NCI-H2107 treated with DMSO at 0.1 percent for 48 hours (cell line): ENCODE results near the gene ALKBH7.
"Not testable (repeated sequence)": the region's sequence is repeated elsewhere in the genome, so short reads cannot be mapped to it uniquely, and the experiment has no call there.

Source experiments
- DNase-seq: peaks from one replicate; lab custom pipeline; 2025; ENCODE audit not compliant: unreplicated experiment; lab: John Stamatoyannopoulos, UW

ALKBH7 gene, protein sequence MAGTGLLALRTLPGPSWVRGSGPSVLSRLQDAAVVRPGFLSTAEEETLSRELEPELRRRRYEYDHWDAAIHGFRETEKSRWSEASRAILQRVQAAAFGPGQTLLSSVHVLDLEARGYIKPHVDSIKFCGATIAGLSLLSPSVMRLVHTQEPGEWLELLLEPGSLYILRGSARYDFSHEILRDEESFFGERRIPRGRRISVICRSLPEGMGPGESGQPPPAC

DNA sequence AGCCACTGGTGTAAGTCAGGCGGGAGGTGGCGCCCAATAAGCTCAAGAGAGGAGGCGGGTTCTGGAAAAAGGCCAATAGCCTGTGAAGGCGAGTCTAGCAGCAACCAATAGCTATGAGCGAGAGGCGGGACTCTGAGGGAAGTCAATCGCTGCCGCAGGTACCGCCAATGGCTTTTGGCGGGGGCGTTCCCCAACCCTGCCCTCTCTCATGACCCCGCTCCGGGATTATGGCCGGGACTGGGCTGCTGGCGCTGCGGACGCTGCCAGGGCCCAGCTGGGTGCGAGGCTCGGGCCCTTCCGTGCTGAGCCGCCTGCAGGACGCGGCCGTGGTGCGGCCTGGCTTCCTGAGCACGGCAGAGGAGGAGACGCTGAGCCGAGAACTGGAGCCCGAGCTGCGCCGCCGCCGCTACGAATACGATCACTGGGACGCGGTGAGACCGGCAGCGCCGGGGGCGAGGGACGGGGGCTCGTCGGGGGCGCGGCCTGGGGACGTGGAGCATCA is at the start of gene ALKBH7:
Gene ALKBH7, plus strand, starts transcription at position 201 of the 502 bp plus-strand sequence. Its CDS starts 27 bp downstream, at position 228.
- peak; percentile 98 for DNase-seq

- DNase-seq = no peak
Measured at GRCh38 chr19:6324757-6325156, 47.8 kb upstream of the ALKBH7 start.

GRCh38 chr19:6325614-6326013 is 47.0 kb upstream of the ALKBH7 start:
- DNase-seq = no peak

GRCh38 chr19:6326815-6327214 is 45.8 kb upstream of the ALKBH7 start:
- no peak for DNase-seq

GRCh38 chr19:6333439-6333838 is 39.2 kb upstream of the ALKBH7 start, which contains the start of gene ACER1:
ACER1 (minus strand) TSS chr19:6333612; CDS start chr19:6333551, 61 bp downstream.
- no peak for DNase-seq

DNA sequence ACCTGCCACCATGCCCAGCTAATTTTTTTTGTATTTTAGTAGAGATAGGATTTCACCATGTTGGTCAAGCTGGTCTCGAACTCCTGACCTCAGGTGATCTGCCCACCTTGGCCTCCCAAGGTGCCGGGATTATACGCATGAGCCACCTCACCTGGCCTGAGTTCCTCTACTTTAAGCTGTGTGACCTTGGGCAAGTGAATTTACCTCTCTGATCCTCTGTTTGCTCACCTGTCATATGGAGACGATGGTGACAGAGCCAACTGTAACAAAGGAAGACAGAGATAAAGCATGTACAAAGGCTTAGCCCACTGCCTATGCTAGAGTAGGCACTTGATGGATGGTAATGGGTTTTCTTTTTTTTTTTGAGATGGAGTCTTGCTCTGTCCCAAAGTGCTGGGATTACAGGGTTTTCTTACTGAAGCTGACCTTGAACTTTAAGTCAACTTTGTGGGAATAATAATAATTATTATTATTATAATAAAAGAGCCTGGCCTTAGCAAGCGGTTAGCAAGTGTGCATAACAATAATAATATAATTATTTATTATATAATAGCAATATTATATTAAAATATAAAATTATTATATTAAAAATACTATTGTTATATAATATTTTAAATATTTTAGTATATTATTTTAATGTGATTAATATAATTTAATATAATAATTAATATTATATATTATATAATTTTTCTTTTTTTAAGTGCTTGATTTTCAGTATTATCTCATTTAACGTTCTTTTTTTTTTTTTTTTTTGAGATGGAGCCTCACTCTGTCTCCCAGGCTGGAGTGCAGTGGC is 37.9 kb upstream of the ALKBH7 start:
- no peak for DNase-seq

- DNase-seq = no peak
Measured at GRCh38 chr19:6340493-6341201, 31.9 kb upstream of the ALKBH7 start.

GRCh38 chr19:6343462-6343861 is 29.1 kb upstream of the ALKBH7 start:
- no peak for DNase-seq

GRCh38 chr19:6349271-6349670 is 23.3 kb upstream of the ALKBH7 start:
- DNase-seq = not testable (repeated sequence)

- no peak for DNase-seq
Measured at GRCh38 chr19:6350688-6351087, 21.9 kb upstream of the ALKBH7 start.

DNA sequence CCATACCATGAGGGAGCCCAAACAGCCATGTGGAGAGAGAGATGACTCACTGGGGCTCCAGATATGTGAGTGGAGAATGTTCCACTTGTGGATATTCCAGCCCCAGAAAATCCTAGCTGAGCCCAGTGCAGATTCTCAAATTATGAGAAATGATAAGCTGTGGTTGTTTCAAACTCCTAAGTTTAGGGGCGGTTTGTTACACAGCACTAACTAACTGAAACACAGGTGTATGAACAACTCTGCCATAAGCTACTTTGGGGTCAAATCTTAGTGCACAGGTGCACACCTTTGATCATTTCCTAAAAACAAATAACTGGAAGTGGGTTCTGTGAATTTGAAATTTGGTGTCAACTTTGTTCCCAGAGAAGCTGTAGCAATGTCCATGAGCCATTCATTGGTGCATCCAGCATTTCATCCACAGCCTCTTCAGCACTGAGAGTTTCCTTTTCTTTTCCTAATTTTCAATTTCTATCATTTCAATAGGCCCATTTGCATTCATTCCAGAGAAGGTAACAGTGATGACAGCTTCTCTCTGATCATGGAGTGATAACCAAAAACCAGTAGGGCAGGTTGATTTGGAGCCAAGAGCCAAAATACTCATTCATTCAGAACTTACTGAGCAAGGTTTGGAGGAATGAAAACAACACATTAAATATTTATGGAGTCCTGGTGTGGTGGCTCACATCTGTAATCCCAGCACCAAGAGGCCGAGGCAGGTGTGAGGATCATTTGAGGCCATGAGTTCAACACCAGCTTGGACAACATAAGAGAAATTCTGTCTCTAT is 20.0 kb upstream of the ALKBH7 start:
- no peak for DNase-seq

DNA sequence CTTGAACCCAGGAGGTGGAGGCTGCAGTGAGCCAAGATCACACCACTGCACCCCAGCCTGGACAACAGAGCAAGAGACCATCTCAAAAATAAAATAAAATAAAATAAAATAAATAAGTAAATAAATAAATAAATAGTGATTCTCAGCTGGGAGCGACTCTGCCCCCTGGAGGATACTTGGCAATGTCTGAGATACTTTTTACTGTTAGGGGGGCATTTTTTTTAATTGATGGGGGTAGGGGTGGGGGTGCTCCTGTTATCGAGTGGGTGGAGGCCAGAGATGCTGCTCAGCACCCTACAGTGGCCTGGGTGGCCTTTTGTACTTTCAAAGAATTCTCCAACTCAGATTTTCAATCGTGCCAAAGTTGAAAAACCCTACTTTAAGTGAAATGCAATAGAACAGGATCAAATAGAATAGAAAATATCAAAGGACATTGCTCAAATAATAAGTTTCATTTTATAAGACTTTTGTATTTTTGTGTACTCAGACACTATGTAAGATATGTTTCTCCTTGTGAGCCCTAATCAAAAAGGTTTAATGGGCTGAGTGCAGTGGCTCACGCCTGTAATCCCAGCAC is 18.4 kb upstream of the ALKBH7 start:
- no peak for DNase-seq

- DNase-seq = not testable (repeated sequence)
Measured at GRCh38 chr19:6355321-6356040, 17.1 kb upstream of the ALKBH7 start.

DNA sequence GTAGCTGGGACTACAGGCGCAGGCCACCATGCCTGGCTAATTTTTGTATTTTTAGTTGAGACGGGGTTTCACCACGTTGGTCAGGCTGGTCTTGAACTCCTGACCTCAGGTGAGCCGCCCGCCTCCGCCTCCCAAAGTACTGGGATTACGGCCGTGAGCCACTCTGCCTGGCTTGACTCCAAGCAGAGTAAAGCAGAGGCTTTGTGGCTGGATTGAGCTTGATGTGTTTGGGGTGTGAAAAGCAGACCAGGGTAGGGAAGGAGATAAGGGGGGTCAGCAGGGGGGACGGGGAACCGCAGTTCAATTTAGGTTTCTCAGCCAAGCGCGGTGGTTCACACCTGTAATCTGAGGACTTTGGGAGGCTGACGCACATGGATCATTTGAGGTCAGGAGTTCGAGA is 15.4 kb upstream of the ALKBH7 start:
- no peak for DNase-seq

DNA sequence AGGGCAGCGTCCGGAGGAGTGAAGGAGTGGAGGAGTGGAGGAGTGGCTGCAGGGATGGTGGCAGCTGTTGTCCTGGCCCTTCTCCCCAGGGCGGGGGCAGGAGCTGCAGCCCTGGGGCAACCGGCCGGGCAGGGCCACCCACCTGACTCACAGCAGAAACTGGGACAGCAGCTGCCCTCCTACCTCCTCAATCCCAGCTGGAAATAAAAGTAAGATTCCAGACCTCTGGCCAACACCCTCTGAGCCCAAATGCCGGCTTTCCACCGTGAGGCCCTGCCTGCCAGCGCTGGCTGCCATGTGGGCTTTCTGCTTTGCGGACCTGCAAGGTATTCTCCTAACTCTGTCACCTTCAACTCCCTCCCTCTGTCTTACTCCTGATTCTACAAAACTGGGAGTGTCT is 14.6 kb upstream of the ALKBH7 start:
- DNase-seq = no peak

- DNase-seq = no peak
Measured at GRCh38 chr19:6359568-6360341, 12.8 kb upstream of the ALKBH7 start.

DNA sequence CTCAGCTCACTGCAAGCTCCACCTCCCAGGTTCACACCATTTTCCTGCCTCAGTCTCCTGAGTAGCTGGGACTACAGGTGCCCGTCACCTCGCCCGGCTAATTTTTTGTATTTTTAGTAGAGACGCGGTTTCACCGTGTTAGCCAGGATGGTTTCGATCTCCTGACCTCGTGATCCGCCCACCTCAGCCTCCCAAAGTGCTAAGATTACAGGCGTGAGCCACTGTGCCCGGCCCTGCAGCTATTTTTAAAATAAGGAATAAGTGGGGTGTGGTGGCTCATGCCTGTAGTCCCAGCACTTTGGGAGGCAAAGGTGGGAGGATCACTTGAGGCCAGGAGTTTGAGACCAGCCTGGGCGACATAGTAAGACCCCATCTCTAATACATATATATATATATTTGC is 12.1 kb upstream of the ALKBH7 start:
- DNase-seq = not testable (repeated sequence)

GRCh38 chr19:6360857-6361216 is 11.8 kb upstream of the ALKBH7 start:
- DNase-seq = not testable (repeated sequence)

DNA sequence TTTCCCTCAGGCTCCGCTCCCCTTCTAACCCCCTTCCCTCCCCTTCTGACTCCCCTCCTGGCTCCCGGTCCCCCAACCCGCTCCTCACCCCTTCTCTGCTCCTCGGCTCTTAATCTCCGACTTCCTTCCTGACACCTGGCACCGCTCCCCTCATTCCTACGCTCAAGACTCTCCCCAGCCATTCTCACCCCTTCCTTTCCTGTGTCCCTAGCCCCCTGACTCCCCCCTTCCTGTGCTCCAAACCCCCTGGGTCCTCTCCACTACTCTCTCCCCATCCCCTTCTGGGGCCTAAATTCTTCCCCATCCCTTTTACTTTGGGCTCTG is 10.6 kb upstream of the ALKBH7 start:
- DNase-seq = no peak
